Mesothelial cell of epicardium (in vitro differentiated cells): ENCODE measurements around the gene FABP7. TPM values are rescaled to one million over a fixed set of nuclear protein-coding genes. Genes with fewer than 3 reads are reported as not detected.

Experiments
- DNase-seq, 2 experiments: peaks; one replicate each; pipeline ENCODE4 v3.0.0; 2021; ENCODE audit warnings: low spot score in 2 of 2; ENCODE audit not compliant: unreplicated experiment in 2 of 2
- H3K27ac Mint-ChIP-seq: 2 replicates; pipeline ENCODE4 v1.8.0; 2021; ENCODE audit warnings: mixed read lengths
- H3K27me3 Mint-ChIP-seq: 2 replicates; pipeline ENCODE4 v1.8.0; 2021; ENCODE audit warnings: low read depth, mixed read lengths
- H3K36me3 Mint-ChIP-seq: 2 replicates; pipeline ENCODE4 v1.8.0; 2021; ENCODE audit warnings: mixed read lengths
- H3K4me1 Mint-ChIP-seq: 2 replicates; pipeline ENCODE4 v1.8.0; 2021; ENCODE audit warnings: mixed read lengths
- H3K4me3 Mint-ChIP-seq: 2 replicates; pipeline ENCODE4 v1.8.0; 2021; ENCODE audit warnings: mild to moderate bottlenecking, moderate library complexity, mixed read lengths
- H3K9me3 Mint-ChIP-seq: 2 replicates; pipeline ENCODE4 v1.8.0; 2021; ENCODE audit warnings: mixed read lengths
- total RNA-seq: library from RNA; stranded (reverse); gene quantifications from 3 replicates; pipeline ENCODE4 v1.2.1, GENCODE V29; 2021
- TF ChIP-seq, protein P1 (sequence below): fragments of 200-600 bp; sonication (generic); IDR thresholded peaks from one replicate; pipeline ENCODE4 v1.5.0; 2021; ENCODE audit warnings: antibody characterized with exemption; ENCODE audit not compliant: unreplicated experiment

FABP7 gene
- total RNA-seq, 1 donor from 2014 or later: 4.0 TPM

DNA sequence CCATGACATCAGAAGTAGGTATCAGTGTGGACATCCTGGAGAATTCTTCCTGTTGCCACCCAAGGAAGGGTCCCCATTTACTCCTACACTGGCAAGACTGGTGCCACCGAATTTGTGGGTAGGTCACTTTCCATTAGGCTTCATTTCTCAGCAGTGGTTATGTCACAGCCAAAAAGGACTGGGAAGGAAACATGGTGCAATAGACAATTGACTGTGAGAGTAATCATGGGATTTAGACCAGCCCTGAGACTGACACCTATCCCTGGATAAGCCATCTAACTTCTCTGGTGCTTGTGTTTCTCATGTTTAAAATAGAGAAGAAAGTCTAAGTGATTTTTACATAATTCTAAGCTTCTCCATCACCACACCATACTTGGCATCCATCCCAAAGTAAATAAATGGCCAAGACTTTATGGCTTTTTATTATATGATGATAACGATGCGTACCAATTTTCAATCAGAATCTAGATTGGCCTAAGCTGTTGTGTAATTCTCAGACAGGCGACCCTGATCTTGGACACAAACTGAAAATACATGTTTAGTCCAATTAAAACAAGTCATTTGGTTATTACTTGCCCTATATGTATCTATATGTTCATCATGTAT is 19.7 kb downstream of the FABP7 start:
- Mint-ChIP-seq H3K4me1 (peaks cover 61% of the 10 kb centered on the region), H3K9me3 (peaks cover 4% of the 10 kb centered on the region), H3K4me3 (no peak overlapping the region), H3K27me3 (no peaks in the 10 kb centered on the region), H3K36me3 (peaks cover 29% of the 10 kb centered on the region), H3K27ac (peak overlapping the region; percentile 70)
- TF ChIP-seq, protein P1, sequence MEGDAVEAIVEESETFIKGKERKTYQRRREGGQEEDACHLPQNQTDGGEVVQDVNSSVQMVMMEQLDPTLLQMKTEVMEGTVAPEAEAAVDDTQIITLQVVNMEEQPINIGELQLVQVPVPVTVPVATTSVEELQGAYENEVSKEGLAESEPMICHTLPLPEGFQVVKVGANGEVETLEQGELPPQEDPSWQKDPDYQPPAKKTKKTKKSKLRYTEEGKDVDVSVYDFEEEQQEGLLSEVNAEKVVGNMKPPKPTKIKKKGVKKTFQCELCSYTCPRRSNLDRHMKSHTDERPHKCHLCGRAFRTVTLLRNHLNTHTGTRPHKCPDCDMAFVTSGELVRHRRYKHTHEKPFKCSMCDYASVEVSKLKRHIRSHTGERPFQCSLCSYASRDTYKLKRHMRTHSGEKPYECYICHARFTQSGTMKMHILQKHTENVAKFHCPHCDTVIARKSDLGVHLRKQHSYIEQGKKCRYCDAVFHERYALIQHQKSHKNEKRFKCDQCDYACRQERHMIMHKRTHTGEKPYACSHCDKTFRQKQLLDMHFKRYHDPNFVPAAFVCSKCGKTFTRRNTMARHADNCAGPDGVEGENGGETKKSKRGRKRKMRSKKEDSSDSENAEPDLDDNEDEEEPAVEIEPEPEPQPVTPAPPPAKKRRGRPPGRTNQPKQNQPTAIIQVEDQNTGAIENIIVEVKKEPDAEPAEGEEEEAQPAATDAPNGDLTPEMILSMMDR: no peak
- DNase-seq: no peak

DNA sequence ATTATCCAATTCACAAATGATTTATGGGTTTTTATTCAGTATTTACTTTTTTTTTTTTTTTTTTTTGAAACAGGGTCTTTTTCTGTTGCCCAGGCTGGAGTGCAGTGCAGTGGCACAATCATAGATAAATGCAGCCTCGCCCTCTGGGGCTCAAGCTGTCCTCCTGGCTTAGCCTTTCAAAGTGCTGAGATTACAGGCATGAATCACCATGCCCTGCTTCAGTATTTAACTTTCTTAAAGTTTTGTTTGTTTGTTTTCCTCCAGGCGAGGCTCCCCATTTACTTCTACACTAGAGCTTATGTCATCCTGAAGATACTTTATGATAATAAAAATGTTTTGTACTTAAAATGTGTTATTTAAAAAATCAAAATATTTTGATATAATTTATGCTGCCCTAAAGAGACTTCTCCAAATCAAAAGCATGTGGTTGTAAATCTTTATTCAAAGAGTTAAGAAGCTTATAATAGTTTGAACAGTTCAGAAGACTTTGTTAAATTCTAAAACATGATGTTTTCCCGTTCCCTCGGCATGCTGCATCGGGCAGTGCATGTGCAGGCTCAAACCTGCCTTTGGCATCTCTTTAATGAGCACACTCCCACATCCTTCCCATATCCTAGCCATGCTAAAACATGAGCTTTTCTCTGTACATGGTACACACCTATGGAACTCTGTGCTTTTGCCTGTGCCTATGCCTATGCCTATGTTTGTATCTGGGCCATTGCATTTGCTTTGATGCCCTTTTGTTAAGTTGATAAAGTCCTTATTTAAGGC is 20.6 kb downstream of the FABP7 start:
- Mint-ChIP-seq H3K27ac (peak overlapping the region; percentile 93), H3K27me3 (no peaks in the 10 kb centered on the region), H3K4me1 (peaks cover 59% of the 10 kb centered on the region), H3K36me3 (peaks cover 34% of the 10 kb centered on the region), H3K9me3 (peaks cover 4% of the 10 kb centered on the region), H3K4me3 (no peak overlapping the region)
- TF ChIP-seq, protein P1: no peak
- no peak for DNase-seq

DNA sequence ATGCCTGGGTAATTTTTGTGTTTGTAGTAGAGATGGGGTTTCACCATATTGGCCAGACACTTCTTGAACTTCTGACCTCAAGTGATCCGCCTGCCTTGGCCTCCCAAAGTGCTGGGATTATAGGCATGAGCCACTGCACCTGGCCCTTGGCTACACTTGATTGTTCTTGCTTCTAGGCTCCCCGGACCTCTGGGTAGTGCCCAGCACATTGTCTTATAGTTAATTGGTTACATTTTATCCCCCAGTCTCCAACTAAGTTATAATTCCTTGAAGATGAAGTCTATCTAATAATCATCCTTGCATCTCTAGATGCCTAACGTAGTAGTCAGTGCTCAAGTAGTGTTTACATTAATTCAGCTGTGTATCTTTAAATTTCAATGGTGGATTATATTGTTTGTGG is 21.4 kb downstream of the FABP7 start:
- peaks cover 39% of the 10 kb centered on the region for H3K36me3 Mint-ChIP-seq
- no peak for DNase-seq
- no peak overlapping the region for H3K4me3 Mint-ChIP-seq
- H3K27me3 Mint-ChIP-seq: no peaks in the 10 kb centered on the region
- peaks cover 4% of the 10 kb centered on the region for H3K9me3 Mint-ChIP-seq
- peak overlapping the region; percentile 93 for H3K27ac Mint-ChIP-seq
- H3K4me1 Mint-ChIP-seq: peaks cover 63% of the 10 kb centered on the region
- TF ChIP-seq, protein P1: no peak

DNA sequence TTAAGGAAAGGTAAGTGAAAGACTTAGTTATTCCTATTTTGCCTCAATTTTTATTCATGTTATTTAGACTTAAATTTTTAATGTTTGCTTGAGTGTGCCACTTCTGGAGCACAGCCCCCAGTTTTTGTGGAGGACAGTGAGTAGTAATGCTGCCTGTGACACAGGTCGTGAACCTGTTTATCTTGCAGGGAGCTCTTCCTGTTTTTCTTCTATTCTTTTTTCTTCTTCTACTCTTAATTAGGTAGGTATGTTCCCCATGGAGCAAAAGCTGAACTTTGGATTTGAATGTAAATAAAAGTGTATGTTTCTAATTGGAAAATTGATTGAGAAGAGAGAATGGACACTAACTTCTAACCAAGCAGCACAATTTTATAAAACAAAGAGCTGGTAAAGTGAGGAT is 21.9 kb downstream of the FABP7 start:
- DNase-seq: no peak
- Mint-ChIP-seq H3K36me3 (peaks cover 43% of the 10 kb centered on the region), H3K9me3 (peaks cover 4% of the 10 kb centered on the region), H3K27ac (peak overlapping the region; percentile 93), H3K4me3 (no peak overlapping the region), H3K27me3 (no peaks in the 10 kb centered on the region), H3K4me1 (peaks cover 65% of the 10 kb centered on the region)
- TF ChIP-seq, protein P1: no peak

DNA sequence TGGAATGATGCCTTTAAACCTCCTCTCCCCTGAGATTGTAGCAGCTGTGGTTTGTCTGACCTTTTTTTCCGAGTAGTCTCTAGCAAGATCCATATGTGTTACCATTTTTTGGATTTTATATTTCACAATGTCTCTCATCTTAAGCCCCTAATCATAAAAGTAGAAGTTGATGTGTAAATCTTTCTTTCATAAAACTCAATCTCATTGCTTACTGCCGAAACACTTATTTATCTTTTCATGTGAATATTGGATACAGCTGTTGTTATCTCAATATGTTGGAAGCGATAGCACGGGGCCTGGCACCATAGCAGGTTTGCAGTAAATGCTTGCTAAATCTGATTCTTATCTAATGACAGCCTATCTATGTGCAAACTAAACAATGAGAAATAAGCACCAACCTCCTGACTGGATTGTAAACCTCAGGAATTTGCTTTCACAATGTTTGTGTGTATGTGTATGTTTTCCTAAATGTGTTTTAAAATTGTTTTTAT is 23.7 kb downstream of the FABP7 start:
- DNase-seq: no peak
- Mint-ChIP-seq H3K27me3 (no peaks in the 10 kb centered on the region), H3K27ac (peak overlapping the region; percentile 55), H3K4me1 (peaks cover 60% of the 10 kb centered on the region), H3K9me3 (no peaks in the 10 kb centered on the region), H3K36me3 (peaks cover 29% of the 10 kb centered on the region), H3K4me3 (no peak overlapping the region)
- TF ChIP-seq, protein P1: no peak
